Upper lobe of left lung (tissue), 4 donors: ENCODE measurements around the gene DNAJC30.

Source experiments
- CTCF ChIP-seq, 6 experiments: fragments of 450-650 bp in 4 of 6; fragments of 200-600 bp in 2 of 6; sonication (generic) in 2 of 6; IDR thresholded peaks; one replicate each; pipeline ENCODE4 v1.5.1; 2016 to 2019; ENCODE audit warnings: antibody characterized with exemption in 6 of 6
- EP300 ChIP-seq, 4 donors: sonication (generic); formaldehyde crosslinking; IDR thresholded peaks; one replicate each; pipeline ENCODE4 v1.5.1; 2017; ENCODE audit warnings: antibody characterized with exemption in 4 of 4, control low read depth in 2 of 4
- POLR2A ChIP-seq, 4 donors: fragments of 450-650 bp; IDR thresholded peaks; one replicate each; pipeline ENCODE4 v1.5.1; 2016 to 2017; ENCODE audit warnings: antibody characterized with exemption in 4 of 4, mild to moderate bottlenecking in 2 of 4
- POLR2AphosphoS5 ChIP-seq, 2 donors: sonication (generic); formaldehyde crosslinking; IDR thresholded peaks; one replicate each; pipeline ENCODE4 v1.5.1; 2017; ENCODE audit warnings: antibody characterized with exemption in 2 of 2

GRCh38 chr7:73667344-73668102 is 15.7 kb downstream of the DNAJC30 start, which contains the start of gene VPS37D:
- TF ChIP-seq CTCF (IDR thresholded peaks at IDR 0.05) (peak; percentile 93 to 99 (median 98)), POLR2A (IDR thresholded peaks at IDR 0.05) (no peak), POLR2AphosphoS5 (IDR thresholded peaks at IDR 0.05) (peak in 1 of 2 donors; percentile 14), EP300 (IDR thresholded peaks at IDR 0.05) (peak in 1 of 4 donors; percentile 21)
